ENCODE measurements around the gene TLE4. TPM values are rescaled to one million over a fixed set of nuclear protein-coding genes. Genes with fewer than 3 reads are reported as not detected.

TLE4 gene
- total and polyA plus RNA-seq, 2 of the 4 experiments (the other 2 are of a cell fraction), result 68.0 to 78.1 TPM

GRCh38 chr9:79673614-79674013, 101.8 kb downstream of the TLE4 start:
- ATAC-seq (ENCODE audit: low read depth), result no peak
- Histone ChIP-seq H3K4me3 (ENCODE audit: insufficient read depth, low read depth, low read length) (no peak overlapping the region), H2BK120ac (ENCODE audit: low read depth, low read length) (no peak overlapping the region), H3K4ac (ENCODE audit: low read depth, low read length) (no peak overlapping the region), H3K4me1 (ENCODE audit: control insufficient read depth, insufficient read depth, low read length) (peaks cover 5% of the 10 kb centered on the region), H3K18ac (ENCODE audit: low read depth, low read length) (no peak overlapping the region), H3K23ac (ENCODE audit: low read depth, low read length) (no peak overlapping the region), H3K79me1 (ENCODE audit: low read depth in 1 of 2, low read length in 2 of 2) (peaks cover 11 to 33% of the 10 kb centered on the region in 2 experiments), H4K5ac (ENCODE audit: low read depth, low read length) (no peak overlapping the region), H4K20me1 (ENCODE audit: insufficient read depth, low read length) (no peaks in the 10 kb centered on the region), H3K9ac (ENCODE audit: low read depth, low read length) (no peak overlapping the region), H3K27me3 (ENCODE audit: control insufficient read depth, insufficient read depth, low read length) (no peaks in the 10 kb centered on the region), H3K9me3 (ENCODE audit: control insufficient read depth, insufficient read depth, low read length) (no peaks in the 10 kb centered on the region), H2AK9ac (replicated peaks; ENCODE audit: low read depth, low read length, poor library complexity) (no peak overlapping the region), H2BK15ac (ENCODE audit: low read depth, low read length) (no peak overlapping the region), H3K4me2 (ENCODE audit: low read depth, low read length) (no peak overlapping the region), H2BK5ac (ENCODE audit: low read depth, low read length, poor library complexity, severe bottlenecking) (no peak overlapping the region), H4K91ac (ENCODE audit: insufficient read depth, low read depth, low read length) (no peak overlapping the region), H3K36me3 (ENCODE audit: control insufficient read depth, insufficient read depth, low read length) (no peaks in the 10 kb centered on the region), H2AFZ (replicated peaks; ENCODE audit: low read length, poor library complexity) (no peak overlapping the region), H3K9me1 (ENCODE audit: insufficient read depth, low read length) (peaks cover 5% of the 10 kb centered on the region; the same call in 1 of the 2 replicates), H3K14ac (replicated peaks; ENCODE audit: low read depth, low read length) (no peak overlapping the region), H3K27ac (ENCODE audit: insufficient read depth, low read length) (no peak overlapping the region), H3K56ac (ENCODE audit: extremely low read depth, insufficient read depth, low read length) (no peak overlapping the region), H4K8ac (ENCODE audit: low read depth in 2 of 2, low read length in 2 of 2) (no peak overlapping the region), H2BK20ac (ENCODE audit: low read depth, low read length) (no peak overlapping the region), H2AK5ac (ENCODE audit: low read depth, low read length) (no peak overlapping the region)
- no CpG with 5 or more reads among the region's 3 CpGs for WGBS, 2 experiments (ENCODE audit: extremely low coverage in 2 of 2, insufficient read length in 1 of 2)
- ChIA-PET POLR2A (ENCODE audit: unreplicated experiment) (no interaction called here), CTCF (no interaction called here)
- dilution Hi-C loops (cut with HindIII; ENCODE audit: low sequenced_read_pairs, unreplicated experiment), result no loop called here
- in situ Hi-C loops (cut with MboI; ENCODE audit: low sequenced_read_pairs), result no loop called here
- DNase-seq, result no peak
- intact Hi-C loops (cut with micrococcal nuclease), result no loop called here
- no TSS peak for BruUV-seq (replicated peaks)
- no peak for TF ChIP-seq RFX5 (IDR thresholded peaks at IDR 0.05; ENCODE audit: low read depth, low read length)
- no peak for TF ChIP-seq USF2 (IDR thresholded peaks at IDR 0.05; ENCODE audit: low read depth, low read length)
- TF ChIP-seq BHLHE40 (IDR thresholded peaks at IDR 0.05; ENCODE audit: low read depth, low read length), result no peak
- TF ChIP-seq ELK1 (IDR thresholded peaks at IDR 0.05; ENCODE audit: borderline replicate concordance, low read depth, low read length), result no peak
- TF ChIP-seq RAD21 (IDR thresholded peaks at IDR 0.05; ENCODE audit: low read length), result no peak
- no peak for TF ChIP-seq MAZ (IDR thresholded peaks at IDR 0.05; ENCODE audit: borderline replicate concordance, low read depth, low read length)
- no peak for TF ChIP-seq MAFK (IDR thresholded peaks at IDR 0.05; ENCODE audit: low read depth, low read length)
- TF ChIP-seq POLR2A (IDR thresholded peaks at IDR 0.05; ENCODE audit: low read depth, low read length), result no peak
- no peak for TF ChIP-seq CHD1 (IDR thresholded peaks at IDR 0.05; ENCODE audit: low read depth, low read length)
- no peak for TF ChIP-seq NFE2L2 (IDR thresholded peaks at IDR 0.05; ENCODE audit: low read depth, low read length)
- no peak for TF ChIP-seq MXI1 (IDR thresholded peaks at IDR 0.05; ENCODE audit: borderline replicate concordance, low read depth, low read length)
- no peak for TF ChIP-seq FOS (IDR thresholded peaks at IDR 0.05; ENCODE audit: low read depth, low read length)
- no peak for TF ChIP-seq SMC3 (IDR thresholded peaks at IDR 0.05; ENCODE audit: low read depth, low read length)
- TF ChIP-seq CTCF (conservative IDR thresholded peaks at IDR 0.05; ENCODE audit: low read depth, low read length), result no peak
- TF ChIP-seq RCOR1 (IDR thresholded peaks at IDR 0.05; ENCODE audit: insufficient replicate concordance, low read length), result no peak

Measured in IMR-90 (cell line).